RPMI8226 (cell line): ENCODE results near the gene ANO9.
"Not testable (repeated sequence)": the region's sequence is repeated elsewhere in the genome, so short reads cannot be mapped to it uniquely, and the experiment has no call there.

ENCODE experiments used
- DNase-seq: peaks from one replicate; pipeline ENCODE4 v3.0.0-alpha.2; 2015

Gene ANO9

GRCh38 chr11:399731-400211, 42.0 kb downstream of the ANO9 start:
- no peak for DNase-seq

GRCh38 chr11:398826-399225, 43.0 kb downstream of the ANO9 start:
- no peak for DNase-seq

DNA sequence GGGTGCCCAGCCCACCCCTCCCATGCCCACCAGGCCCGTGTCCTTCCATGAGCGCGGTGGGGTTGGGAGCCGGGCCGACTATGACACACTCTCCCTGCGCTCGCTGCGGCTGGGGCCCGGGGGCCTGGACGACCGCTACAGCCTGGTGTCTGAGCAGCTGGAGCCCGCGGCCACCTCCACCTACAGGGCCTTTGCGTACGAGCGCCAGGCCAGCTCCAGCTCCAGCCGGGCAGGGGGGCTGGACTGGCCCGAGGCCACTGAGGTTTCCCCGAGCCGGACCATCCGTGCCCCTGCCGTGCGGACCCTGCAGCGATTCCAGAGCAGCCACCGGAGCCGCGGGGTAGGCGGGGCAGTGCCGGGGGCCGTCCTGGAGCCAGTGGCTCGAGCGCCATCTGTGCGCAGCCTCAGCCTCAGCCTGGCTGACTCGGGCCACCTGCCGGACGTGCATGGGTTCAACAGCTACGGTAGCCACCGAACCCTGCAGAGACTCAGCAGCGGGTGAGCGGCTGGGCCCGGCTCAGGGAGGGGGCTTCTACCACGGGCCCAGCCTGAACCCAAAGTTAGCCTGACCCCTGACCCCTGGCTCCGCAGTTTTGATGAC, 44.8 kb downstream of the ANO9 start:
- DNase-seq, result no peak

- DNase-seq, result peak; percentile 26
Measured at GRCh38 chr11:396511-396947, 45.3 kb downstream of the ANO9 start.

GRCh38 chr11:395866-396265, 45.9 kb downstream of the ANO9 start:
- DNase-seq, result no peak

GRCh38 chr11:394858-395655, 46.8 kb downstream of the ANO9 start:
- DNase-seq, result no peak

GRCh38 chr11:394034-394857, 47.6 kb downstream of the ANO9 start, which contains the start of gene PKP3:
Gene PKP3, plus strand, starts transcription at chr11:394209. Its CDS starts 84 bp downstream, at chr11:394293.
- DNase-seq, result peak; percentile 43

DNA sequence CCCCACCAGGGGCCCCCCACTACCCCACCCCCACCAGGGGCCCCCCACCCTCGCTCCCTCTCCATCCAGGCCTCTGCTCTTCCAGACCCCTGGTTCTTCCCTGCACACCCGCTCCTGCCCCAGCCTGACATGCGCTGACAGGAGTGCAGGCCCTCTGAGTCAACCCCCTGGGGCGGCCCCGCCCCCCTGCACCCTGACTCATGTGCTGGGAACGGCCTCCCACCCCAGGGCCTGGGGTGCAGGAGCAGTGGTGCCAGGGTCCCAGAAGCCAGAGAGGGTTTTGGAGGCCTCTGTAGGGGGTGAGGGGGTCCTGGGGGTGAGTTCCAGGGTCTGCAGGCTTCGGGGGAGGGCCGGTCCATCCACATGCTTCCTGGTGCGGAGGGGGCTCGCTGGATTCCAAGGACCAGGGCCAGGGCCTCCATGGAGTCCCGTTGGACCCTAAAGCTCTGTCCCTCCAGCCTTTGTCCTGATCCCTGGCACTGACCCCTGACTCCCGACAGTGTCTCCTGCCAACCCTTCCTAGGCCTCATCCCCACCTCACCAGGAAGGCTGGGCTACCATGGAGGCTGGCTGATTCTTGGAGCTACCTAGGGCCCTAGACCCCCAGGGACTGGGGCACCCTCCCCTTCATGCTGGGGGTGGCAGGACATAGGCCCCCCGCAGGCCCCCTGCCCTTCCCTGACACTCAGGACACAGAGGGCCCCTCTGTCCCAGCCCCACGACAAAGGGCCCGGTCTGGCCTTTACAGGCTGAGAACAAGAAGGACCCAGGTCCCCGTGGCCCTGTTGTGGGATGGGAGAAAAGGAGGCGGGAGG, 48.4 kb downstream of the ANO9 start:
- no peak for DNase-seq

GRCh38 chr11:392102-392777, 49.6 kb downstream of the ANO9 start:
- DNase-seq, result no peak

- DNase-seq, result no peak
Measured at GRCh38 chr11:391117-392017, 50.4 kb downstream of the ANO9 start.

DNA sequence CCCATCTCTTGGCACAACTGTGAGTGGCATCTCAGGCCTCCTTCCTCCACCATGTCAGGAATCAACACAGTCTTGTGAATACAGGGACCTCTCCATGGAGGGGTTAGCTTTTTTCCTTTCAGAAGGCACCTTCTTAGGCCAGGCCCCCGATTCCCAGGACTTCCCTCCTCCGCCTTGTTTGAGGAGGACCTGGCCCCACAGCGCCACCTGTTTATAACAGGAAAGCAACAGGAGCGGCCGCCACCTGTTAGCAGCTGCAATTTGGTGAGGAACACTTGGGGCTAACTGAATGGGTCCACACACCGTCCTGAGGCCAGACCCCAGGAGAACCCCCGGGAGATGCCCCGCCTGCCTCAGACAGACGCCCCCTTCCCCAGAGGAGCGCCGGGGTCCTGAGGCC, 51.6 kb downstream of the ANO9 start:
- DNase-seq, result peak; percentile 57

- not testable (repeated sequence) for DNase-seq
Measured at GRCh38 chr11:389369-389768, 52.4 kb downstream of the ANO9 start.

DNA sequence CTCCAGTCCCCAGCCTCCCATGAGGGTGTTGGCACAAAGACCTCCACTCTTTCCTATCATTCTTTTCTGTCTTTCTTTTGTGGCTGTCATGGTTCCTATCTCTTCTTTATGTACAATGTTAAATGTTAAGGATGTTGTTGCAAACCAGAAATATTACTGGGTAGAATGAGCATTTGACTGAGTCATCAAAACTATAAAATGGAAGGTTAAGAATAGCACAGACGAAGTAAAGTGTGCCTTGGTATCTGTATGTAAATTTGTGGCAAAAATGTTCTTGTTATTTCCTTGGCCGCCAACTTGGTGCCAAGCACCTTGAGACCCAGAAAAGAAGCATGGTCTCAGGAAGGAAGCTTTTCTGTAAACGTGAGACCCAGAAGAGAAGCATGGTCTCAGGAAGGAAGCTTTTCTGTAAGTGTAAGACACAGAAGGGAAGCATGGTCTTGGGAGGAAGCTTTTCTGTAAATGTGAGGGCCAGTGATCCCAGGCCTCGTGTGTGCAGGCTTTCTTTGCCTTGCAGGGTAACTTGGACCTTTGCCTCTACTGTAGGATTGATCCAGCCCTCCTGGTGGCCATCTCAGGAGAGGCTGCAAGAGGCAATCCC, 54.5 kb downstream of the ANO9 start:
- DNase-seq, result no peak

DNA sequence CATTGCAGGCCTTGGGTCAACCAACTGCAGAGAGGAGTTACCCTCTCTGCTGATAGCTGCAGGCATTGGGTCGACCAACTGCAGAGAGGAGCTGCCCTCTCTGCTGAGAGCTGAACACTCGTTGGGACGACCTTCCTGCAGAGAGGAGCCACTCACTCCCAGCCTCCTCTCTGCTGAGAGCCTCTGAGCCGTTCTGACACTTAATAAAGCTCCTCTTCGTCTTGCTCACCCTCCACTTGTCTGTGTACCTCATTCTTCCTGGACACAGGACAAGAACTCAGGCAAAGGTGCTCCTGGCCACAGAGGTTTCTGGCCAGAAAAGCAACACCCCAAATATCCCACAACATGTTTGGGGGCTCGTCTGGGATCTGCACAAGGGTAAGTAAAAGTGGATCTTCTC, 55.3 kb downstream of the ANO9 start:
- DNase-seq, result no peak

- DNase-seq, result no peak
Measured at GRCh38 chr11:385594-386351, 56.0 kb downstream of the ANO9 start.

DNA sequence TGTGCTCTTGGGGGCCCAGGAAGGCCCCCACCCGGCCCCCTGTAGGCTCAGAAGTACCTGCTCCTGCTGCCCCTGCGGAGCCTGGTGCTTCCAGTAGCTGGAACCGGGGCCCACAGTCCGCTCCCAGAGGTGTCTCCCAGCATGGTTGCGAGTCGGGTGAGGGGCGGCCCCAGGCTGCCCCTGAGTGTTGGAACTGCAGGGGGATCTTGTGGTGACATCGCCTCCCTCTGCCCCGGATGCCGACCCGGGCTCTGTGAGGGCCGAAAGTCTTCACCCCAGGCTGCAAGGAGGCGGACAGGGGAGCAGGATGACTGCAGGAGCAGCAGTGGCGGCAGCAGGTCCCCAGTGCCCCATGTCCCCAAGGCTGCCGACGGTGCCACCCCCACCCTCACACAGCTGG, 57.3 kb downstream of the ANO9 start:
- DNase-seq, result no peak

DNA sequence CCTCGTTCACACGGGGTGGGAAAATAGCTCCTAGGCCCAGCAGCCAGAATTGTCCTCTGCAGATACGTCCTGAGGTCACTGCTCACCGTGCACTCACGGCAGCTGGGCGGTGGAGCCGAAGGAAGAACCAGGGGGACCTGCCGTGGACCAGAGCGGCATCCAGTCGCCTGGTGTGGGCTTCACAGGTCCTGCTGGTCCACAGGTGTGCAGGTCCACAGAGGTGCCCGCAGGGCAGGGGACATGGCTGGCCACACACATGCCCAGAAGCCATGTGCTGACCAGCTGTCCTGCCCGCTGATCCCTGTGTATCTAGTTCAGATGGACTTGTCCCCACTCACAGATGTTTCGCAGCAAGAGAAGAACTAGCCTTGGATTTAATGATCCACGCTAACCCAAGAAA, 58.4 kb downstream of the ANO9 start:
- no peak for DNase-seq

GRCh38 chr11:382081-382629, 59.7 kb downstream of the ANO9 start:
- DNase-seq, result no peak

DNA sequence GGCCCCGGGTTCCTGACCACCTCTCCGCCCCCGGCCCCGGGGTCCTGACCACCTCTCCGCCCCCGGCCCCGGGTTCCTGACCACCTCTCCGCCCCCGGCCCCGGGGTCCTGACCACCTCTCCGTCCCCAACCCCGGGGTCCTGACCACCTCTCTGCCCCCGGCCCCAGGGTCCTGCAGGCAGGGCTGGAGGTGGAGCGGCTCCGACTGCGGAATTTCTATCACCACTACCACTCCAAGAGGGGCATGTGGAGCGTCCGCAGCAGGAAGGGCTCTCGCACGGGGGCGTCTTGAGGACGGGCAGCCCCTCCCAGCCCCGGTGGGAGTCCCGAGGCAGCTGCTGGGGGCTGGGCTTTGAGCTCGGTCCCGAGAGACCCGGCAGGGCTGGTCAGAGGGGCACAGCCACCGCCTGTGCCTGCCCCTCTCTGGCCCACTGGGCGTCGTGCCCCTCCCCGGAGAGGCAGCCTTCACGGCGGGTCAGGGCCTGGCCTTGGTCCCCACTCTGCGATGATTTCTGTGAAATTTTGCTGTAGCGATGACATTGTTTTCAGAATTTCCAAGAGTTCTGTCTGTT, 60.2 kb downstream of the ANO9 start:
- DNase-seq, result no peak
